IPS-18a (cell line): ENCODE data around the gene PTPRM.
"Not testable (repeated sequence)": the region's sequence is repeated elsewhere in the genome, so short reads cannot be mapped to it uniquely, and the experiment has no call there.

ENCODE experiments used
- H3K27ac ChIP-seq: one replicate; pipeline ENCODE4 v1.5.1; 2013; ENCODE audit warnings: low read length
- H3K27me3 ChIP-seq: one replicate; pipeline ENCODE4 v1.6.1; 2013; ENCODE audit warnings: mild to moderate bottlenecking, low read length; ENCODE audit not compliant: control insufficient read depth, insufficient read depth
- H3K36me3 ChIP-seq: one replicate; pipeline ENCODE4 v1.6.1; 2013; ENCODE audit warnings: low read depth, low read length; ENCODE audit not compliant: control insufficient read depth
- H3K4me1 ChIP-seq: one replicate; pipeline ENCODE4 v1.6.1; 2013; ENCODE audit warnings: low read depth, low read length; ENCODE audit not compliant: control insufficient read depth
- H3K4me3 ChIP-seq: one replicate; pipeline ENCODE4 v1.5.1; 2013; ENCODE audit warnings: low read length
- H3K9ac ChIP-seq: one replicate; pipeline ENCODE4 v1.6.1; 2013; ENCODE audit warnings: mild to moderate bottlenecking, low read length, moderate library complexity
- H3K9me3 ChIP-seq: one replicate; pipeline ENCODE4 v1.6.1; 2013; ENCODE audit warnings: low read depth, low read length; ENCODE audit not compliant: control insufficient read depth

Gene PTPRM

DNA sequence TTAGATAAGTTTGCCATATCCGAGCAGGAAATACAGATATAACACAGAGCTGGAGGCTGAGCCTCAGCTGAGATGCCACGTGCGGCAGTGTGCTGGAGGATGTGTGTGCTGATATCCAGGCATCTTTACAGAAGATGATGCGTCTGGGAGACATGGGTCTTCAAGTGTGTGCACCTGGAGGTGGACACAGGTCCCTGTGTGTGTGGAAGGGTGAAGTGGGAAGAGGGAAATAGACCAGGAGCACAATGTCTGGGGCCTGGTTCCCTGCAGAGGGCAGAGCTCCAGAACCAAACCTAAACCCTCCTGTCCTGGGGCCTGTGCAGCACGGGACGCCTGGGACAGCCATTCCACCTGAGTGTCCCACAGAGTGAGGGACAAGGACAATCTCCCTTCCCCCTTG is 861.8 kb downstream of the PTPRM start:
- no peaks in the 10 kb centered on the region for H3K9me3 ChIP-seq
- H3K27me3 ChIP-seq = no peaks in the 10 kb centered on the region
- H3K9ac ChIP-seq = no peak overlapping the region
- no peak overlapping the region for H3K27ac ChIP-seq
- H3K4me1 ChIP-seq = no peaks in the 10 kb centered on the region
- H3K36me3 ChIP-seq = no peaks in the 10 kb centered on the region
- no peak overlapping the region for H3K4me3 ChIP-seq

DNA sequence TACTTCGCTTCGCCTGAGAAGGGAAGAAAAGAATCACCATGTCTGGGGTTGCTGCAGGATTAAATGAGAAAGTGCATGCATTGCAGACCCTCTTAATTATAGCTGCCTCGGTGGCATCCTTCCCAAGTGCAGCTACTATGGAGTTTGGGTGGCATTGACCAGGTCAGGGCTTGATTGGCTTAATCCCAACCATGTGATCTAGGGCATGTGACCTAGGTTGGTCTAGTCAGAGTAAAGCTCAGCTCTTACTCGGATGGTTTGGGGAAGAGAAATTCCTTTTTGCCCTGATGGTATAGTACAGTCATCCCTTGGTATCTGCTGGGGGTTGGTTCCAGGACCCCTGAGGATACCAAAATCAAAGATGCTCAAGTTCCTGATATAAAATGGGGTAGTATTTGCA is 863.9 kb downstream of the PTPRM start:
- Histone ChIP-seq H3K9me3 (no peaks in the 10 kb centered on the region), H3K9ac (no peak overlapping the region), H3K27ac (no peak overlapping the region), H3K27me3 (no peaks in the 10 kb centered on the region), H3K36me3 (no peaks in the 10 kb centered on the region), H3K4me1 (no peaks in the 10 kb centered on the region), H3K4me3 (no peak overlapping the region)

DNA sequence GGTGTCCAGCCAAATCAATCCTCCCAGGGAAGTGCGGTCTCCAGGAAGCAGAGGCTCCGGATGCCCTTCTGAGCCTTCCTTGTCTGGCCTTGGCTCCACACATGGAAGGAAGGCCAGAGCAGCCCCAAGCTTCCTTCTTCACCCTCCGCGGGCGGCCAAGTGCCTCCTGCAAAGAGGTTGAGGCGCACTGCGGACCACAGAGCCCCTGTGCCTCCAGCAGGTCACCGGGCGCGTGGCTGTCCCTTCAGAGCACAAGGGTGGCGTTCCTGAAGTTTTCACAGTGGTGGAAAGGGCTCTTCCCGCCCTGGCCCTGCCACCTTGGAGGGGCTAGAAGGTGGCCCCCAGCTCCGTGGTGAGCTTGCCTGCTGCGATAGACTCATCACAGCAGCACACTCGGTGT is 866.2 kb downstream of the PTPRM start:
- Histone ChIP-seq H3K27ac (no peak overlapping the region), H3K4me3 (no peak overlapping the region), H3K9ac (no peak overlapping the region), H3K4me1 (no peaks in the 10 kb centered on the region), H3K36me3 (no peaks in the 10 kb centered on the region), H3K27me3 (no peaks in the 10 kb centered on the region), H3K9me3 (no peaks in the 10 kb centered on the region)

DNA sequence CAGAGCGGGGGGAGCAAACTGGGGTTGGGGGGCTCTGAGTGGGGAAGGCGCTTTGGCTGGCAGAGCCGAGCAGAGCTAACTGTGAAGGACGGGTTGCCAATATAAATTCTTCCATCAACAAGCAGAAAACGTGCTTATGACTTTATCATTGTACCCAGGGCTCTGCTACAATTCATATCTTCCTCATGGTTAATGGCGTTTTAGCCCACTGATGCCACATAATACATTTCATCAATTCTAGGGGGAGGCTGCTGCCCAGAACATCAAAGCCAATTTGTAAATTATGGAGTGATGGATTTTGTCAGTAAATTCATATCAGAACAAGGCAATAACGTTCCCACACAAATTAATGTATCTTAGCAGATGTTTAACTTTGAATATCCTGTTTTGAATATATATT is 866.7 kb downstream of the PTPRM start:
- H3K36me3 ChIP-seq = no peaks in the 10 kb centered on the region
- no peak overlapping the region for H3K9ac ChIP-seq

DNA sequence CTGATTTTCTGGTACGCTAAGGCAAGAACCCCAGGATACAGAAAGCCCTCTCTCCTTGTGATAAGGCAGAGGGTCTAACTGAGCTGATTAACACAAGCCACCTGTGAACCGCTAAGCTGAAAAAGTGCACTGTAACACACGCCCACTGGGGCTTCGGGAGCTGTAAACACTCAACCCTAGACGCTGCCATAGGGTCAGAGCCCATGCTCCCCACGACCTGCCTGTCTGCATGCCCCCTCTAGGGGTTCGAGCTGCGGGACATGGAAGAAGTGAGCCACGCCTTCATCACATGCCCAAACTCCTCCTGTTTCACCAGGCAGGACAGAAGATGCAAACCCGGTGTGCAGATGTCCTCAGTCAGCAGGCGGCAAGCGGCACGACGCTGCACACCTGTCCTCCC is 868.3 kb downstream of the PTPRM start:
- Histone ChIP-seq H3K4me1 (no peaks in the 10 kb centered on the region), H3K27ac (no peak overlapping the region), H3K4me3 (no peak overlapping the region), H3K9ac (no peak overlapping the region), H3K27me3 (no peaks in the 10 kb centered on the region), H3K36me3 (no peaks in the 10 kb centered on the region), H3K9me3 (no peaks in the 10 kb centered on the region)

More for the DNA sequence above, 866.7 kb downstream of the PTPRM start:
- no peak overlapping the region for H3K4me3 ChIP-seq
- H3K4me1 ChIP-seq = no peaks in the 10 kb centered on the region
- no peaks in the 10 kb centered on the region for H3K9me3 ChIP-seq
- no peaks in the 10 kb centered on the region for H3K27me3 ChIP-seq
- no peak overlapping the region for H3K27ac ChIP-seq

DNA sequence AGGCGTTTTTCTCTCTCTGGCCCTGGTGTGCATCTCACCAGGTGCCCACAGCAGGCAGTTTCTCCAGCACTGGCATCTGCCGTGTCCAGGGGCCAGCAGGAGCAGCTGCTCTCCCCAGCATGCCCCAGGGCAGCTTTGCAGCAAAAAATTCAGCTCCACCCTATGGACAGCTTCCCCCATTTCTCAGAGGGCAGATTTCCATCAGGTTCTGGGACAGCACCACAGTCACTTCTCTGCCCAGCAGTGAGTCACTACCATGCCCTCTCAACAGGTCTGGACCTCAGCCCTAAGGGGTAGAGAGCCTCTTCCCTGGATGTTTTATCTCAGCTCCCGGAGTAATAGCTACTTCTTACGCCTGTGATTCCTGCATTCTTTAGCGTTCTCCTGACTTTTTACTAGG is 871.9 kb downstream of the PTPRM start:
- Histone ChIP-seq H3K9ac (no peak overlapping the region), H3K27me3 (no peaks in the 10 kb centered on the region), H3K4me3 (no peak overlapping the region), H3K4me1 (no peaks in the 10 kb centered on the region), H3K27ac (no peak overlapping the region), H3K36me3 (no peaks in the 10 kb centered on the region), H3K9me3 (no peaks in the 10 kb centered on the region)

DNA sequence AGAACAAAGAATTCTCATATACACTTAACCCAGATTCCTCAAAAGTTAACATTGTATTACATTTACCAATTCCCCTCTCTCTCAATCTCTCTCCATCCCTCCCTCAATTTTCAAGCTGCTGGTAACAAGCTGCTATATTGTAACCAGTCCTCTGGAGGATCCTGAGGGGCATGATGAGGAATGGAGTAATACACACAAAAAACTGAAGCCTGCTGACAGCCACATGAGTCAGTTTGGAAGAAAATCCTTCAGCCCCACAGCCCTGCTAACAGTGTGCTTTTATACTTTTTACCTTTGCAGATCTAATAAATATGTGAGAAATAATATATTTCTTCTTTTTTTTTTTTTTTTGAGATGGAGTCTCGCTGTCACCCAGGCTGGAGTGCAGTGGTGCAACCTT is 876.4 kb downstream of the PTPRM start:
- H3K27ac ChIP-seq = no peak overlapping the region
- no peaks in the 10 kb centered on the region for H3K36me3 ChIP-seq
- no peaks in the 10 kb centered on the region for H3K4me1 ChIP-seq
- H3K9me3 ChIP-seq = no peaks in the 10 kb centered on the region
- H3K4me3 ChIP-seq = no peak overlapping the region
- H3K9ac ChIP-seq = no peak overlapping the region
- no peaks in the 10 kb centered on the region for H3K27me3 ChIP-seq

DNA sequence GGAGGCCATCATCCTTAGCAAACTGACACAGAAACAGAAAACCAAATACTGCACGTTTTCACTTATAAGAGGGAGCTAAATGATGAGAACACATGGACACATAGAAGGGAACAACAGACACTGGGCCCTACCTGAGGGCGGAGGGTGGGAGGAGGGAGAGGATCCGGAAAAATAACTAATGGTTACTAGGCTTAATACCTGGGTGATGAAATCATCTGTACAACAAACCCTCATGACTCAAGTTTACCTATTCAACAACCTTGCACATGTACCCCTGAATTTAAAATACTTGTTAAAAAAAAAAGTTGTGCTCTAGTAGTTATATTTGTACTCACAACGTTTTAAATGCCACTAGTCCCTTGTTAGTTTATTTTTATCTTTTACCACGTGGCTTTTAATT is 879.8 kb downstream of the PTPRM start:
- not testable (repeated sequence) for H3K9me3 ChIP-seq, H3K36me3 ChIP-seq, H3K4me1 ChIP-seq, H3K4me3 ChIP-seq, H3K9ac ChIP-seq, H3K27me3 ChIP-seq, H3K27ac ChIP-seq

DNA sequence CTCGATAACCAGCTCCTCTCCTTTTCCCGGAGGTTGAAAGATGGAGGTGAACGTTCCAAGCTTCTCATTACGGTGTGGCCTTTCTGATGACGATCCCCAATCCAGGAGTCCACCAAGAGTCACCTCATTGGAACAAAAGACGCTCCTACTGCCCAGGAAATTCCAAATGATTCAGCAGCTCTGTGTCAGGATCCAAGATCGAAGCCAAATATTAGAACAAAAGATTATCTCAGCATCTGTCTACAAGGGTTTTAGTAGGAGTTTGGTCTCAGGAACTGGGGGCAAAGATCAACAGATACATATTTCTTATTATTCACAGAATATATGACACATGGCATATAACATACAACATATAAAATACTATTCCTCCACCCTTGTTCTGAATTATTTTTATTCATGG is 881.0 kb downstream of the PTPRM start:
- no peak overlapping the region for H3K9ac ChIP-seq
- H3K36me3 ChIP-seq = no peaks in the 10 kb centered on the region
- H3K4me1 ChIP-seq = no peaks in the 10 kb centered on the region
- no peak overlapping the region for H3K27ac ChIP-seq
- no peaks in the 10 kb centered on the region for H3K27me3 ChIP-seq
- no peaks in the 10 kb centered on the region for H3K9me3 ChIP-seq
- no peak overlapping the region for H3K4me3 ChIP-seq

DNA sequence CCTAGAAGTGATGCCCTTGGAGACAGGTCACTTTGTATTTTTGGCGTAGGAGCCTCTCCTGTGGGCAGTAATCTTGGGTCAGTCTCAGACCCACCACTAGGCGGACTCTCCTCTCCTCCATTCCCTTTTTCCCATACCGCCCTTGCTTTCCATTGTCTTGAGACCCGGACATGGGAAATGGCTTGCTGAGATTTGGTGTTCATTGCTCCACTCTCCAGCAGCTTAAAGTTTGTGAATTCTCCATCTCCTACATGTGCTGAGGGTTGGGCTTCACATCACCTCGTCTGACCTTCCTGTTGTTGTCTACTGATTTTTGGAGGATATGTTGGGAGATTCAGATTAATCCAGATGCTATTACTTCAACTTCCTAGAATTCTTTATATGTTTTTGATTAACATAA is 882.9 kb downstream of the PTPRM start:
- Histone ChIP-seq H3K27me3 (no peaks in the 10 kb centered on the region), H3K4me3 (no peak overlapping the region), H3K27ac (no peak overlapping the region), H3K4me1 (no peaks in the 10 kb centered on the region), H3K36me3 (no peaks in the 10 kb centered on the region), H3K9me3 (no peaks in the 10 kb centered on the region), H3K9ac (no peak overlapping the region)

DNA sequence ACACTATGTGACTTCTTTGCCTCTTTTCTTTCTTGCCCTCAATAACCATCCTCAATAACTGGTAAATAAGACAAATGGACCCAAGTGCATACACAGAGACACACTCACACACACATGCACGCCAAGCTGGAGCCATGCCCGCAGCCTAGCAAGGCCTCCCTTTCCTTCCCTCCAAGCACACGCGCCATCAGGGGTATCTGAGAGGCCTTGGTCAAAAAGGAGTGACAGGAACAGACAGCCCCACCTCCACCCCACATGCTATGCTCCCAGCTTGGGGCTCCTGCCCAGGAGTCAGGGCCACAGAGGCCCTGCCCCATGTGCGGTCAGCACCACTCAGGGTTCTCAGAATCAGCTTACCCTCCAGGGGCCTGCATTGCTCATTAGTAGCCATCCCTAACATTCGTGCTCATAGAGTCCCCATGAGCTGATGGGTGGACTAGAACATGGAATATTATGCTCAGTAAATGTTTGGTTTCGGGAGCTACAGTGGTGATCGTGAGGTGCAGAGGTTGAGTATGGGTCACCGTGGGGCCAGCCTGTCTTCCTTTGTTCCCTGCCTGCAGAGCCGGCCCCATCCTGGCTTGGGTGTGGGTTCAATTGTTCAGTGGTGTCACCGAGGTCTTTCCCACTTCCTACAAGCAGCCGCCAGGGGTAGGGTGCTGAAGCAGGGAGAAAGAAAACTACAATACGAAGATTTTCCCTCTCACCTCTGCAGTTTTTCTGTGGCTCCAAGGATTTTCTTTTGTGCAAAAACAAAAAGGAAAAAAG is 884.0 kb downstream of the PTPRM start:
- H3K27ac ChIP-seq = no peak overlapping the region

DNA sequence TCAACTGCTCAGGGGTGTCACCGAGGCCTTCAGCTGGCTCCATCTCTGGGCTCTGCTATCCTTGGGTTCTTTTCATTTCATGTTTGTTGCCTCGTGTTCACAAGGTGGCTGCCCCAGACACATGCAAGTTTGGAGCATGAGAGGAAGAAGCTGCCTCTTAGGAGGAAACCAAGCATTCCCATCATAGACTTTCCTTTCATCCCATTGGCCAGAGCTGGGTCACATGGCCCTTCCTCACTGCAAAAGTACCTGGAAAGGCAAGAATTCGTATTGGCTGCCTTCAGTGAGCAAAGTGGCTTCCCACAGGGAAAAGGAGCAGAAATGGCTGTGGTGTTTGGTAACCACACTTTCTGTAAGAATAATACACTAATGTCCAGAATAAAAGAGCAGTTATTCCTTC is 886.4 kb downstream of the PTPRM start:
- Histone ChIP-seq H3K4me1 (no peaks in the 10 kb centered on the region), H3K27ac (no peak overlapping the region), H3K36me3 (no peaks in the 10 kb centered on the region), H3K9me3 (no peaks in the 10 kb centered on the region), H3K4me3 (no peak overlapping the region), H3K9ac (no peak overlapping the region), H3K27me3 (no peaks in the 10 kb centered on the region)

More for the DNA sequence above, 884.0 kb downstream of the PTPRM start:
- no peaks in the 10 kb centered on the region for H3K36me3 ChIP-seq
- no peaks in the 10 kb centered on the region for H3K4me1 ChIP-seq
- H3K27me3 ChIP-seq = no peaks in the 10 kb centered on the region
- no peak overlapping the region for H3K9ac ChIP-seq
- no peaks in the 10 kb centered on the region for H3K9me3 ChIP-seq
- H3K4me3 ChIP-seq = no peak overlapping the region
